ENCODE results near the gene HSD17B1. TPM values are rescaled to one million over a fixed set of nuclear protein-coding genes. Genes with fewer than 3 reads are reported as not detected.
A peak's percentile ranks its signal among the peaks of the same experiment; 100 is the strongest.

Gene HSD17B1
- total and polyA plus RNA-seq, 2 of the 13 experiments (the other 11 are each of a cell fraction or from before 2014, with no cell fraction given), result 0.54 to 0.93 TPM

- TF ChIP-seq ZNF512B (CRISPR knock-in tag; IDR thresholded peaks at IDR 0.05; ENCODE audit: borderline replicate concordance) (peak; percentile 34; the same call in 1 of the 2 replicates), MAX (IDR thresholded peaks at IDR 0.05) (peak; percentile 90), ZMYM4 (CRISPR knock-in tag; IDR thresholded peaks at IDR 0.05) (peak; percentile 91), CBX2 (IDR thresholded peaks at IDR 0.05; ENCODE audit: low read depth, low read length) (no peak), CBX2 (CRISPR knock-in tag; IDR thresholded peaks at IDR 0.05; ENCODE audit: low read depth) (no peak), ZNF44 (CRISPR knock-in tag; IDR thresholded peaks at IDR 0.05) (no peak), PRMT3 (CRISPR knock-in tag; IDR thresholded peaks at IDR 0.05; ENCODE audit: borderline replicate concordance, low read depth) (no peak), GATA4 (IDR thresholded peaks at IDR 0.05; ENCODE audit: borderline replicate concordance, low read depth) (no peak), PAX8 (CRISPR knock-in tag; IDR thresholded peaks at IDR 0.05; ENCODE audit: borderline replicate concordance) (peak; percentile 77; the same call in 1 of the 2 replicates), KLF16 (CRISPR knock-in tag; IDR thresholded peaks at IDR 0.05) (peak in 1 of 2 experiments; percentile 82; a peak in 2 of 4 replicates), HOXA3 (CRISPR knock-in tag; IDR thresholded peaks at IDR 0.05) (peak; percentile 80), ZNF451 (CRISPR knock-in tag; IDR thresholded peaks at IDR 0.05) (peak; percentile 91; the same call in 1 of the 2 replicates), PHF21A (CRISPR knock-in tag; IDR thresholded peaks at IDR 0.05) (peak; percentile 87), ZNF891 (CRISPR knock-in tag; IDR thresholded peaks at IDR 0.05) (no peak; the same call in 1 of the 2 replicates), ZNF292 (CRISPR knock-in tag; IDR thresholded peaks at IDR 0.05; ENCODE audit: borderline replicate concordance, low read depth) (peak; percentile 79; the same call in 1 of the 2 replicates), ZC3H13 (CRISPR knock-in tag; IDR thresholded peaks at IDR 0.05) (peak; percentile 97), LBX2 (CRISPR knock-in tag; IDR thresholded peaks at IDR 0.05; ENCODE audit: borderline replicate concordance) (no peak), MAFF (IDR thresholded peaks at IDR 0.05; ENCODE audit: low read depth, low read length) (no peak), ZHX1 (CRISPR knock-in tag; IDR thresholded peaks at IDR 0.05; ENCODE audit: low read depth) (no peak; the same call in none of the 2 replicates), BRF2 (CRISPR knock-in tag; IDR thresholded peaks at IDR 0.05) (peak; percentile 89)
Measured at GRCh38 chr17:42566883-42567573, 14.3 kb downstream of the HSD17B1 start, which contains the start of gene MLX (continued).
